ENCODE measurements around the gene NAALADL2. TPM values are rescaled to one million over a fixed set of nuclear protein-coding genes. Genes with fewer than 3 reads are reported as not detected.

NAALADL2 gene
- total RNA-seq, 1 donor from 2014 or later, result 9.9 TPM

DNA sequence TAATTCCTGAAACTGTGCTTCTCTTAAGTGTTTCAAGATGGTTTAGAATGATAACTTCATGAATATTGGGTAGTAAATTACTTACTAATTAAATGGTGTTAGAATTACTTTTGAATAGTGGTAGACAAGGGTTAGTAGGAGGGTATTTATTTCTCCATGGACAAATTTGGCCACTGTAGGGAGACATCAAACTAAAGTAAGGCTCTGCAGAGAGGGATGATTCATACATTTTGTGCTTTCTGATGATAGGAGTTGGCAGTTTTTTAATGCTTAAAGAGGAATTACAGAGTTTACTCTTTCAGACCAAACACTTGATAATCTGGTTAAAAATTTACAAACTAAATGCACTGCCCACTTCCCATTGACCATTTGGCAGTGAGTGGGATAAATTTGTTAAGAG, 127.6 kb downstream of the NAALADL2 start:
- Mint-ChIP-seq H3K4me3 (no peak overlapping the region), H3K4me1 (ENCODE audit: unreplicated experiment) (no peaks in the 10 kb centered on the region), H3K36me3 (no peaks in the 10 kb centered on the region), H3K9me3 (peaks cover 4% of the 10 kb centered on the region), H3K27ac (no peak overlapping the region), H3K27me3 (no peaks in the 10 kb centered on the region)
- no peak for DNase-seq (ENCODE audit: extremely low spot score, unreplicated experiment)
- TF ChIP-seq, protein P1, sequence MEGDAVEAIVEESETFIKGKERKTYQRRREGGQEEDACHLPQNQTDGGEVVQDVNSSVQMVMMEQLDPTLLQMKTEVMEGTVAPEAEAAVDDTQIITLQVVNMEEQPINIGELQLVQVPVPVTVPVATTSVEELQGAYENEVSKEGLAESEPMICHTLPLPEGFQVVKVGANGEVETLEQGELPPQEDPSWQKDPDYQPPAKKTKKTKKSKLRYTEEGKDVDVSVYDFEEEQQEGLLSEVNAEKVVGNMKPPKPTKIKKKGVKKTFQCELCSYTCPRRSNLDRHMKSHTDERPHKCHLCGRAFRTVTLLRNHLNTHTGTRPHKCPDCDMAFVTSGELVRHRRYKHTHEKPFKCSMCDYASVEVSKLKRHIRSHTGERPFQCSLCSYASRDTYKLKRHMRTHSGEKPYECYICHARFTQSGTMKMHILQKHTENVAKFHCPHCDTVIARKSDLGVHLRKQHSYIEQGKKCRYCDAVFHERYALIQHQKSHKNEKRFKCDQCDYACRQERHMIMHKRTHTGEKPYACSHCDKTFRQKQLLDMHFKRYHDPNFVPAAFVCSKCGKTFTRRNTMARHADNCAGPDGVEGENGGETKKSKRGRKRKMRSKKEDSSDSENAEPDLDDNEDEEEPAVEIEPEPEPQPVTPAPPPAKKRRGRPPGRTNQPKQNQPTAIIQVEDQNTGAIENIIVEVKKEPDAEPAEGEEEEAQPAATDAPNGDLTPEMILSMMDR (conservative IDR thresholded peaks at IDR 0.05), result no peak

DNA sequence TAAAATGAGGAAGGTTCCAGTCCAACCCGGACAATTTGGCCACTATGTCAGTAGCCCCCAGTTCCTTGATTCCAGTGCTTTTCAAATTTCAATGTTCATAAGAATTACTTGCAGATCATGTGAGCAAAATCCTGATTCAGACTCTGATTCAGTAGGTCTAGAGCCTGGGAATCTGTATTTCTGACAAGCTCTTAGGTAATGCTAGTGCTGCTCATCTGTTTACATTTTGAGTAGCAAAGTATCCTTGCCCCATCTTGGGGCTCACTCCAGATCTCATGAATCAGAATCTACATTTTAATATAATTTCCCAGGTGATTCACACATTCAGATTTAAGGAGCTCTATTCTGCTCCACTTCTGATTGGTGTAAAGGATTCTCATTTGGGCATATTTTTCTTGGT, 142.0 kb downstream of the NAALADL2 start:
- DNase-seq (ENCODE audit: extremely low spot score, unreplicated experiment), result no peak
- Mint-ChIP-seq H3K4me3 (no peak overlapping the region), H3K9me3 (no peaks in the 10 kb centered on the region), H3K4me1 (ENCODE audit: unreplicated experiment) (peaks cover 3% of the 10 kb centered on the region), H3K27ac (no peak overlapping the region), H3K36me3 (no peaks in the 10 kb centered on the region), H3K27me3 (no peaks in the 10 kb centered on the region)
- TF ChIP-seq, protein P1 (conservative IDR thresholded peaks at IDR 0.05), result no peak

DNA sequence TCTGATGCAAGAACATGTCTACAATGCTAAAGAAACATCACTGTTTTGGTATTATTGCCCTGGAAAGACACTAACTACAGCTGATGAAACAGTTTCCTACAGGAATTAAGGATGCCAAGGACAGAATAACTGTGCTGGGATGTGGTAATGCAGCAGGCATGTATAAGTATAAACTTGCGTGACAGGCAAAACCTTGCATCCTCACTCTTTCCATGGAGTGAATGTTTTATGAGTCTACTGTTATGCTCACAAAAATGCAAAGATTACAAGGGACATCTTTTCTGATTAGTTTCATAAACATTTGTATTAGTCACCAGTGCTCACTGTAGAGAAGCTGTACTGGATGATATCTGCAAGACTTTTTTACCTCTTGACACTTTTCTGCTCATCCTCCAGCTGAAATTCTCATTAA, 143.6 kb downstream of the NAALADL2 start:
- TF ChIP-seq, protein P1 (conservative IDR thresholded peaks at IDR 0.05), result no peak
- Mint-ChIP-seq H3K27me3 (no peaks in the 10 kb centered on the region), H3K4me3 (no peak overlapping the region), H3K36me3 (no peaks in the 10 kb centered on the region), H3K9me3 (no peaks in the 10 kb centered on the region), H3K27ac (no peak overlapping the region), H3K4me1 (ENCODE audit: unreplicated experiment) (peaks cover 9% of the 10 kb centered on the region)
- DNase-seq (ENCODE audit: extremely low spot score, unreplicated experiment), result no peak

DNA sequence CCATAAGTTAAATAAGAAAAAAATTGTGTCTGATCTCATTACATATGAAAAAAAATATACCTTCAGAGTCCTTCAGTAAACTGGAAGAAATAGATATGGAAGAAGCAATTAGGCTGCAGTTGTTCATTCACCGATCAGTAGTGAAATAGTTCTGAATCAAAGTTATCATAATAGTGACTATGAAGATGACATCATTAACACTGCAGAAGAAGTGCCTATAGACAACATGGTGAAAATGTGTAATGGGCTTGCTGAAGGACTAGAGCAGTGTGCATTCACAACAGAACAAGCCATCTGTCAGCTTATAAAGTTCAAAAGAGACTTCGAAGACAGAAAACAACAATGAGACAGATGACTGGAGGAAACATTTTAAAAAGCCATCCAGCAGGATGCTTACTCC, 144.5 kb downstream of the NAALADL2 start:
- Mint-ChIP-seq H3K4me3 (no peak overlapping the region), H3K4me1 (ENCODE audit: unreplicated experiment) (peaks cover 9% of the 10 kb centered on the region), H3K9me3 (no peaks in the 10 kb centered on the region), H3K27ac (no peak overlapping the region), H3K36me3 (no peaks in the 10 kb centered on the region), H3K27me3 (no peaks in the 10 kb centered on the region)
- TF ChIP-seq, protein P1 (conservative IDR thresholded peaks at IDR 0.05), result no peak
- DNase-seq (ENCODE audit: extremely low spot score, unreplicated experiment), result no peak

DNA sequence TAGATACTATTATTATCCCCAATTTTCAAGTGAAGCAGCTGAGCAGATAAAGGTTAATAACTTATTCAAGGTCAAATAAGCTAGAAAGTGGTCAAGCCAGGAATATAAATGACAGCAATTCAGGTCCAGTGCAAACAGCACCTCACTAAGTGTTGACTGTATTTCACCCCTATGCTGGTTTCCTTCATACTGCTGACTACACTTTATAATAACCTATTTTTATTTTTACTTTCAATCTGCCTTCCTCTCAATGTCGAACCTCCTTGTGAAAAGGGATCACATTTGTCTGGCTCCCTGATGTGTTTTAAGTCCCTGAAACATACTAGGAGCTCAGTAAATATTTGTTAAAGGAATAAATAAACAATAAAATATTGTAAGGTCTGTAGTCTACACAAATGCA, 146.1 kb downstream of the NAALADL2 start:
- DNase-seq (ENCODE audit: extremely low spot score, unreplicated experiment), result no peak
- H3K36me3 Mint-ChIP-seq, result no peaks in the 10 kb centered on the region
- TF ChIP-seq, protein P1 (conservative IDR thresholded peaks at IDR 0.05), result no peak
- peaks cover 9% of the 10 kb centered on the region for H3K4me1 Mint-ChIP-seq (ENCODE audit: unreplicated experiment)
- H3K4me3 Mint-ChIP-seq, result no peak overlapping the region
- H3K27me3 Mint-ChIP-seq, result no peaks in the 10 kb centered on the region
- no peak overlapping the region for H3K27ac Mint-ChIP-seq
- H3K9me3 Mint-ChIP-seq, result no peaks in the 10 kb centered on the region

DNA sequence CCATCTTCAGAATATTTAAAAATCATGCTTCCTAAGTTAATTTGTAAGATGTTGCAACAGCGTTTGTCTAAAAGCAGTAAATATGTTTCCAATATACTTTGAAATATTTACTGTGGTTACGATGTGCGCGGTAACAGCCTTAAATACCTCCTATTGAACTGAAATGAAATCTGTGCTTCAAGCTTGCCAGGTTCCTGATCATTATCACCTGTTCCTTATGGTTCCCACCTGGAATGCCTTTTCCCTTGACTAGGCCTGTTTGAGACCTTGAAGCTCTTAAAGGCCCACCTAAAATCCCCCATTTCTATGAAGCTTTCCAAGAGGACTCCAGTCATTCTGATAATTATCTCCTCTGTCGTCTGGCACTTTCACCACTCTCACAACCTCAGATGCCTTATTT, 146.7 kb downstream of the NAALADL2 start:
- peaks cover 4% of the 10 kb centered on the region for H3K9me3 Mint-ChIP-seq

More for the DNA sequence above, 146.7 kb downstream of the NAALADL2 start:
- no peaks in the 10 kb centered on the region for H3K36me3 Mint-ChIP-seq
- H3K27me3 Mint-ChIP-seq, result no peaks in the 10 kb centered on the region
- no peak overlapping the region for H3K4me3 Mint-ChIP-seq
- no peak overlapping the region for H3K27ac Mint-ChIP-seq
- H3K4me1 Mint-ChIP-seq (ENCODE audit: unreplicated experiment), result peaks cover 9% of the 10 kb centered on the region
- DNase-seq (ENCODE audit: extremely low spot score, unreplicated experiment), result no peak
- TF ChIP-seq, protein P1 (conservative IDR thresholded peaks at IDR 0.05), result no peak

Measured in type B pancreatic cell (in vitro differentiated cells).